Neural progenitor cell (in vitro differentiated cells): ENCODE data around the gene SLC44A1. TPM values are rescaled to one million over a fixed set of nuclear protein-coding genes. Genes with fewer than 3 reads are reported as not detected.

ENCODE experiments used
- DNase-seq: peaks from one replicate; pipeline ENCODE4 v3.0.0-alpha.2; 2016; ENCODE audit warnings: low spot score
- H2AFZ ChIP-seq: fragments of 200-600 bp; sonication (generic); replicated peaks from 2 replicates; pipeline ENCODE4 v1.6.1; 2016; ENCODE audit warnings: antibody characterized with exemption
- H3F3A ChIP-seq: fragments of 200-600 bp; sonication (generic); 2 replicates; pipeline ENCODE4 v1.6.1; 2016; ENCODE audit warnings: antibody characterized with exemption, low read depth
- H3K27ac ChIP-seq: fragments of 200-600 bp; sonication (generic); 2 replicates; pipeline ENCODE4 v1.5.1; 2016; ENCODE audit warnings: mild to moderate bottlenecking
- H3K27me3 ChIP-seq: fragments of 200-600 bp; sonication (generic); 2 replicates; pipeline ENCODE4 v1.6.1; 2016; ENCODE audit warnings: mild to moderate bottlenecking, moderate library complexity
- H3K36me3 ChIP-seq: fragments of 200-600 bp; sonication (generic); 2 replicates; pipeline ENCODE4 v1.5.1; 2016
- H3K4me1 ChIP-seq: fragments of 200-600 bp; sonication (generic); 2 replicates; pipeline ENCODE4 v1.6.1; 2016; ENCODE audit warnings: mixed run types
- H3K4me2 ChIP-seq: fragments of 200-600 bp; sonication (generic); 2 replicates; pipeline ENCODE4 v1.6.1; 2016
- H3K4me3 ChIP-seq: fragments of 200-600 bp; sonication (generic); 2 replicates; pipeline ENCODE4 v1.5.1; 2016
- H3K79me2 ChIP-seq: fragments of 200-600 bp; sonication (generic); 2 replicates; pipeline ENCODE4 v1.6.1; 2016; ENCODE audit warnings: low read depth
- H3K9ac ChIP-seq: fragments of 200-600 bp; sonication (generic); 2 replicates; pipeline ENCODE4 v1.6.1; 2016
- H3K9me3 ChIP-seq: fragments of 200-600 bp; sonication (generic); 2 replicates; pipeline ENCODE4 v1.5.1; 2016; ENCODE audit warnings: low read depth
- H4K20me1 ChIP-seq: fragments of 200-600 bp; sonication (generic); 2 replicates; pipeline ENCODE4 v1.6.1; 2016; ENCODE audit warnings: low read depth
- H3K27ac Mint-ChIP-seq: 3 replicates; pipeline ENCODE4 v1.8.0; 2021; ENCODE audit warnings: mixed read lengths
- H3K27me3 Mint-ChIP-seq: 2 replicates; pipeline ENCODE4 v1.8.0; 2022; ENCODE audit warnings: low read depth, mild to moderate bottlenecking, inconsistent platforms, moderate library complexity, mixed read lengths; ENCODE audit not compliant: insufficient read depth
- H3K36me3 Mint-ChIP-seq: 3 replicates; pipeline ENCODE4 v1.8.0; 2021; ENCODE audit warnings: mixed read lengths
- H3K4me1 Mint-ChIP-seq: 3 replicates; pipeline ENCODE4 v1.8.0; 2021; ENCODE audit warnings: mixed read lengths
- H3K4me3 Mint-ChIP-seq: 3 replicates; pipeline ENCODE4 v1.8.0; 2021; ENCODE audit warnings: mild to moderate bottlenecking, moderate library complexity, mixed read lengths
- H3K9me3 Mint-ChIP-seq: 3 replicates; pipeline ENCODE4 v1.8.0; 2020; ENCODE audit warnings: mixed read lengths
- CTCF ChIP-seq: fragments of 200-600 bp; sonication (generic); IDR thresholded peaks from 2 replicates; pipeline ENCODE4 v1.5.1; 2017; ENCODE audit warnings: antibody characterized with exemption, mild to moderate bottlenecking
- EZH2 ChIP-seq: fragments of 200-600 bp; sonication (generic); IDR thresholded peaks from 2 replicates; pipeline ENCODE4 v1.6.1; 2017; ENCODE audit warnings: antibody characterized with exemption, mild to moderate bottlenecking, moderate library complexity
- EZH2phosphoT487 ChIP-seq: fragments of 200-600 bp; sonication (generic); IDR thresholded peaks from 2 replicates; pipeline ENCODE4 v1.6.1; 2017; ENCODE audit warnings: antibody characterized with exemption
- total RNA-seq: library from RNA; depleted of rRNA; stranded (reverse); fragments of >200 nt; gene quantifications from 2 replicates; pipeline ENCODE4 v1.2.3, GENCODE V29; 2015; ENCODE audit warnings: low replicate concordance

SLC44A1 gene
- total RNA-seq, 1 donor from 2014 or later, result 41.4 TPM

GRCh38 chr9:105339849-105340248 lies 95.4 kb downstream of the SLC44A1 start:
- no peak overlapping the region for H3K27ac ChIP-seq
- H3F3A ChIP-seq, result no peaks in the 10 kb centered on the region
- H3K4me1 ChIP-seq, result no peaks in the 10 kb centered on the region
- H3K79me2 ChIP-seq, result no peaks in the 10 kb centered on the region
- no peaks in the 10 kb centered on the region for H4K20me1 ChIP-seq
- no peaks in the 10 kb centered on the region for H3K36me3 ChIP-seq
- no peaks in the 10 kb centered on the region for H3K27me3 ChIP-seq
- no peak overlapping the region for H2AFZ ChIP-seq
- H3K27ac Mint-ChIP-seq, result no peak overlapping the region
- no peak overlapping the region for H3K9ac ChIP-seq
- no peak for DNase-seq
- no peaks in the 10 kb centered on the region for H3K9me3 ChIP-seq
- H3K4me2 ChIP-seq, result no peak overlapping the region
- H3K9me3 Mint-ChIP-seq, result no peaks in the 10 kb centered on the region
- TF ChIP-seq CTCF (no peak), EZH2 (no peak), EZH2phosphoT487 (no peak)
- H3K36me3 Mint-ChIP-seq, result no peaks in the 10 kb centered on the region
- H3K4me3 Mint-ChIP-seq, result no peak overlapping the region
- no peaks in the 10 kb centered on the region for H3K4me1 Mint-ChIP-seq
- H3K27me3 Mint-ChIP-seq, result no peaks in the 10 kb centered on the region
- H3K4me3 ChIP-seq, result no peak overlapping the region

GRCh38 chr9:105341434-105342146 lies 97.1 kb downstream of the SLC44A1 start:
- H3K4me2 ChIP-seq, result no peak overlapping the region
- H3K4me3 ChIP-seq, result no peak overlapping the region
- H4K20me1 ChIP-seq, result no peaks in the 10 kb centered on the region
- Mint-ChIP-seq H3K9me3 (no peaks in the 10 kb centered on the region), H3K4me3 (no peak overlapping the region), H3K27me3 (no peaks in the 10 kb centered on the region), H3K4me1 (peaks cover 4% of the 10 kb centered on the region), H3K27ac (no peak overlapping the region), H3K36me3 (no peaks in the 10 kb centered on the region)
- DNase-seq, result no peak
- H2AFZ ChIP-seq, result no peak overlapping the region
- no peaks in the 10 kb centered on the region for H3F3A ChIP-seq
- no peaks in the 10 kb centered on the region for H3K27me3 ChIP-seq
- H3K9ac ChIP-seq, result no peak overlapping the region
- H3K36me3 ChIP-seq, result no peaks in the 10 kb centered on the region
- H3K9me3 ChIP-seq, result no peaks in the 10 kb centered on the region
- H3K79me2 ChIP-seq, result no peaks in the 10 kb centered on the region
- no peak for TF ChIP-seq EZH2
- TF ChIP-seq CTCF, result no peak
- TF ChIP-seq EZH2phosphoT487, result no peak
- H3K27ac ChIP-seq, result no peak overlapping the region
- peaks cover 9% of the 10 kb centered on the region for H3K4me1 ChIP-seq

- Histone ChIP-seq H3K79me2 (no peaks in the 10 kb centered on the region), H3K9ac (no peak overlapping the region), H3F3A (no peaks in the 10 kb centered on the region), H3K4me3 (no peak overlapping the region), H3K9me3 (no peaks in the 10 kb centered on the region), H3K27ac (no peak overlapping the region), H2AFZ (no peak overlapping the region), H3K4me2 (no peak overlapping the region), H3K27me3 (no peaks in the 10 kb centered on the region), H4K20me1 (no peaks in the 10 kb centered on the region), H3K4me1 (peaks cover 11% of the 10 kb centered on the region), H3K36me3 (no peaks in the 10 kb centered on the region)
- Mint-ChIP-seq H3K27ac (no peak overlapping the region), H3K4me1 (peaks cover 4% of the 10 kb centered on the region), H3K36me3 (no peaks in the 10 kb centered on the region), H3K9me3 (no peaks in the 10 kb centered on the region), H3K4me3 (no peak overlapping the region), H3K27me3 (no peaks in the 10 kb centered on the region)
- DNase-seq, result no peak
- TF ChIP-seq EZH2 (no peak), CTCF (no peak), EZH2phosphoT487 (no peak)
These were observed 97.7 kb downstream of the SLC44A1 start for GRCh38 chr9:105342147-105342505.
